HG03159 (cell line): ENCODE results near the gene OR2V2.
"Not testable (repeated sequence)": the region's sequence is repeated elsewhere in the genome, so short reads cannot be mapped to it uniquely, and the experiment has no call there.

Source experiments
- ATAC-seq: cut with Tn5 transposase; IDR thresholded peaks from one replicate; pipeline ENCODE4 v1.9.1; 2021; ENCODE audit warnings: mild to moderate bottlenecking, moderate library complexity; ENCODE audit not compliant: unreplicated experiment

Gene OR2V2

GRCh38 chr5:181146927-181147636 is at the start of gene OR2V2:
Gene OR2V2 (plus strand): TSS chr5:181147586. CDS start chr5:181154943, 7,357 bp downstream.
- not testable (repeated sequence) for ATAC-seq

- ATAC-seq = not testable (repeated sequence)
These were observed 49.5 kb upstream of the OR2V2 start for GRCh38 chr5:181097759-181098491.

- ATAC-seq = no peak
These were observed 48.4 kb upstream of the OR2V2 start for GRCh38 chr5:181098762-181099601.

DNA sequence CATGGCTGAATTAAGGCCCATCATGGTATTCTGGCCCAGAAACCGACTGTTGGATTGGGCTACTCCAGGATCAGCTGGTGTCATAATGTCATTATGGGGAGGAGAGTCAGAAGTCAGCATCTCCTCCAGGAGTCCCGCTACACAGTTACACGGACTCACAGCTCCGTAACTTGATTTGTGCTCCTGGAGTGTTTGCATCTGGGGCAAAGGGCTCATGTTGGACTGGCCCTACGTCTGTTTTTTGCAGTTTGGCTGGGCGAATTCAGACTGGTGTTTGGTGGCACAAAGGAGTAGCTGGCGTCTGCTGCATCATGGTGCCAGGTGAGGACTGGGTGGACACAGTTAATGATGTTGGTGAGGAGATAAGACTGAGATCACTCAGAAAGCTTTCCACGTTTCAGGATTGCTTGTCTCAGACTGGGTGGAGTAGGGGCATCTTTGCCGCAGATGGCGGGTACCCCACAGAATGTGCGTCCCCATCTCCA is 47.7 kb upstream of the OR2V2 start:
- no peak for ATAC-seq

DNA sequence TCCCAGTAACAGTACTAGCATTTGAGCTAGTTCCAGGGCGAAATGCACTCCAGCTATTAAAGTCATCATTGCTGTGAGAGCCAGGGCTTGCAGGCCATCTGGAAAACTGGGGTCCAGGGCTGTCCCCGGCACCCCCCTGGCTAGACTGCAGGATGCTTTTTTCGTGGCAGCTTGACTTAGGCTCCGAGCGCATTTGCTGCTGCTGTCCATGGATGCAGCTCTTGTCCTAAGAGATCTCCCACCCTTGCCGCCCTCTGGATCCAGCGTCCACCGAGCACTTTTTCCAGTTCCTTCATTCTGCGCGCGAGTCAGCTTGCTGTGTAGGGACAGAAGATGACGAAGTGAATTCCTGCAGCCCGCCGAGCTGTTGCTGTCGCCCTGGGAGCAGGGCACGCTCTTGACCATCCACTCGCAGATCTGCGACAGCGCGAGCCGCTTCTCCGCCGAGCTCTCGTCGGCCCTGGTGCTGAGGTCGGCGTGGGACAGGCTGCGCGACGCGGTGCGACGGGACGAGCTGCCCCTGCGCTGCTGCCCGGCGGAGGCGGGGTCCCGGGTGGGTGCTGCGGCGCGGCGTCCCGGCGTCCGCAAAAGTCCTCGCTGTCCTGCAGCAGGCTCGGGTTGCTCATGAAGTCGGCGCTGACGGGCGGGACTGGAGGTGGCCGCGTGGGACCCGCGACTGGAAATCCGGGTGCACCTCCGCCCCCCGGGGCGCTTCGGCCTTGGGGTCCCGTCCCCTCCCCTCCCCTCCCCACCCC is 47.1 kb upstream of the OR2V2 start:
- no peak for ATAC-seq

- not testable (repeated sequence) for ATAC-seq
These were observed 46.2 kb upstream of the OR2V2 start for GRCh38 chr5:181101030-181101641.

DNA sequence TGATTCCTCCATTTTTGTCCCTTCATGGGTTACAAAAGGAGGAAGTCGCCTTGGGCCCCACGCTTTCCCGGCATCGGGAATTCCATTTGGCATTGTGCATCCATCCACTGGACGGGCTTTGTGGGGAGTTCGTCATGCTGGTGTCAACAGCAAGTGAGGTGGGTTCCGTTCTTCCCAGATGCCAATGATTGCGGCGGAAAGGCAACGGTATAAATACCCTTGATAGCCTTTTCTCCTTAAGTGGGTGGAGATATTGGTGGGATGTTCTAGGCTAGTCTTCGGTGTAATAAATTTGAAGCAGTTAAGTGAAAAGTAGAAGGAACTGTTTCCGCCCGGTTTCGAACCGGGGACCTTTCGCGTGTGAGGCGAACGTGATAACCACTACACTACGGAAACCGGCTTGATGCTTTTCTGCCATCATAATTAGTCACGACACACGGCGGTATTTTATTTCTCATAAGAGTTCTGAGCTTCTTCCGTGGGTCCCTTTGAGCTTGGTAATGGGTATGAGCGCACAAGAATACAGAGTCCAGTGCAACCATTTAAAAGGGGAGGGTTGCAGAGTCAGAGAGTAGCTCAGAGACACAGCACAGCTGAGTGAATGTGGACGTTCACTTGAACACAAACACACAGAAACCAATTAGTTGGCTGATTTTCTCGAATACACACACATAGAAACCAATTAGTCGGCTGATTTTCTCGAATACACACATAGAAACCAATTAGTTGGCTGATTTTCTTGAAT is 45.3 kb upstream of the OR2V2 start:
- not testable (repeated sequence) for ATAC-seq

GRCh38 chr5:181104259-181104568 is 43.2 kb upstream of the OR2V2 start:
- not testable (repeated sequence) for ATAC-seq

DNA sequence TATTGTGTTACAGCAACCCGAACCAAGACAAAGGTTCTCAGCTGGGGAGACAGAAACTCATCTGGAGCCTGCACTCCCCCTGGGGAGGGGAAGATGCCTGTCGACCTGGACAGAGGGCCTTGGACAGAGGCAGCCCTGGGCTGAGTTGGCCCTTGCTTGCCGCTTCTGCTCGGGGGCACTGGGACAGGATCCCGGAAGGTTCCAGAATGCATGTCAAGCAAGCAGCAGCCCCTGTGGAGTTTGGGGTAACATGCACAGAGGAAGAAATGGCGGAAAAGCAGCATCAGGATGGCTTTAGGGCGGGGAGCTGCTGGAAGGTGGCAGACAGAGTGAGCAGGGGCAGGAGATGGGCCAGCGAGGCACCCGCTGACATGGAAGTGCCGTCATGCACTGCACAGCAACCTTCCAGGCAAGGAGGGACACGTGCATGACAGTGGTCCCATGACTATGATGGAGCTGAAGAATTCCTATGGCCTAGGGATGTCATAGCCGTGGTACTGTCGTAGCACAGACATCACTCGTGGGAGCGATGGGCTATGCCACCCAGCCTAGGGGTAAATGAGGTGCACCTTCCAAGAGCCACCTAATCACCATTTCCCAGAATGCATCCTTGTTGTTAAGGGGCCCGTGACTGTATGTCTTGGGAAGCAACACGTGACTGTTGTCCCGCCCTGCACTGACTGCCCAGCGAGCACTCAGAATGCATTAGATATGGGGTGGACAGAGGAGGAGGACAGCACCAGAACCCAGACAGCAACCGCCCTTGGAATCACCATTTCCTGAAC is 42.6 kb upstream of the OR2V2 start:
- ATAC-seq = not testable (repeated sequence)

GRCh38 chr5:181105391-181106025 is 41.9 kb upstream of the OR2V2 start:
- no peak for ATAC-seq

DNA sequence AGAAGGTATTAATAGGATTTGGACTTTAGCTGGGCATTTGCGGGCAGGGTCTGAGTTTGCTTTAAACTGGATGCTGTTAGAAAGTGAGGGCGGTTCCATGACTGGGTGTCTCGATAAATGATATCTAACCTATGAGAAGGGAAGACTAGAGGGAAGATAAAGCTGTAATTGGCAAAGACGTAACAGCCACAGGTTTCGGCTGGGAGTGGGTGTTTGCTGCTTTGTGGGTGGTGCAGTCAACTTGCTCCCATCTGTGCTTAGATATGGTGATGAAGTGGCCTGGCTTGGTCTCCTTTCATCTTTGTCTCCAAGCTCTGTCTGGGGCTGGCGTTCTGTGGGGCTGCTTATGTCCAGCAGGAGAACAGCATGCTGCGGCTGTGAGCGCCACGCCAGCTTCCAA is 39.7 kb upstream of the OR2V2 start:
- no peak for ATAC-seq

DNA sequence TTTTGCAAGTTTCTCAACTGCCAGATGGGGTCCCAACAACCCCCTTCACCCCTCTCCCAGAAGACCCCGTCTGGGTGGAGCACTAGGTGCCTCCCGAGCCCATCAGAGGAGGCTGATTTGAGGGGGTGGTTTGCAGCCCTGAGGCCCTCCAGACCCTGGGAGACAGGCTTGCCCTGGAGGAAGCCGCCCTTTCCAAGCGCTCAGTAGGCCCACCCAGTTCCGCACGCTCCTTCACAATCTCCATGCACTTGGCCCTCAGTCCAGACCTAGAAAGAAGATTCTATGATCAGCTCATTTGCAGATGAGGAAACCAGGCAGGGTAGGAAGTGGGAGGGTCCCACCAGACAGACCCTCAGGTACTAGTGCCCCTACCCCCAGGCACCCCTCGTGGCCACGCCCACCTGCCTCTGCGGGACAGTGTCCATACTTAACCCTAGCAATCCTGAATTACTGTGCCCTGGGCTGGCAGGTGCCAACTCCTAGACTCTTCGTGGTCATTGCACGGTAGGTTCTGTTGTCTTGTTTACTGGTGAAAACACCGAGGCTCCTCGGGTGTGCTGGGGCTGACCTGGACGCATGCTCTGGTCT is 38.7 kb upstream of the OR2V2 start:
- ATAC-seq = no peak

- no peak for ATAC-seq
These were observed 37.8 kb upstream of the OR2V2 start for GRCh38 chr5:181109489-181110013.

GRCh38 chr5:181111010-181111409 is 36.4 kb upstream of the OR2V2 start:
- ATAC-seq = no peak

- no peak for ATAC-seq
These were observed 34.9 kb upstream of the OR2V2 start for GRCh38 chr5:181112476-181112875.

- ATAC-seq = not testable (repeated sequence)
These were observed 33.8 kb upstream of the OR2V2 start for GRCh38 chr5:181113572-181113971.

DNA sequence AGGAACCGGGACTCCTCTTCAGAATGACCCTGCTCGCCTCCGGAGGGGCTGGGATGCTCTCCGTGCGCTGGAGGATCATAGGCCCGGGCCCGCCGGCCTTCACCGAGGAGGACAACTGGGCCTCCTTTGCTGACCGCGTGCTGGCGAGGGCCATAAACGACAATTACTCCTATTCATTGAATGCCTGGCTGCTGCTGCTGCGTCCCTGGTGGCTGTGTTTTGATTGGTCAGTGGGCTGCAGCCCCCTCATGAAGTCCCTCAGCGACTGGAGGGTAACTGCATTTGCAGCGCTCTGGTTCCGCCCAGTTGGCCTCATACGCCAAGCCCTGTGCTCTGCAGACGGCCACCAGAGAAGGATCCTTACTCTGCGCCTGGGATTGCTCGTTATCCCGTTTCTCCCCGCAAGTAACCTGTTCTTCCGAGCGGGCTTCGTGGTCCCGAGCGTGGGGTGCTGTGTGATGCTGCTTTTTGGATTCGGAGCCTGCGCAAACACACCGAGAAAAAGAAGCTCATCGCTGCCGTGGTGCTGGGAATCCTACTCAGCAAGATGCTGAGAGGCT is 33.0 kb upstream of the OR2V2 start:
- ATAC-seq = no peak
